ENCODE measurements around the gene KLHL42.

The KLHL42 gene

GRCh38 chr12:27822076-27822712, 42.2 kb downstream of the KLHL42 start:
- no peak for TF ChIP-seq CTCF (IDR thresholded peaks at IDR 0.05; ENCODE audit: low read depth, low read length)
- DNase-seq (ENCODE audit: low read depth in 2 of 2) = peak; percentile 50 to 97

GRCh38 chr12:27823038-27823437, 43.0 kb downstream of the KLHL42 start:
- H3K4me3 ChIP-seq (replicated peaks in 1 of 2; ENCODE audit: low read depth in 2 of 2, low read length in 2 of 2) = no peak overlapping the region
- TF ChIP-seq CTCF (IDR thresholded peaks at IDR 0.05; ENCODE audit: low read depth, low read length) = no peak
- DNase-seq (ENCODE audit: low read depth in 2 of 2) = no peak

More at GRCh38 chr12:27822076-27822712, 42.2 kb downstream of the KLHL42 start:
- H3K4me3 ChIP-seq (replicated peaks in 1 of 2; ENCODE audit: low read depth in 2 of 2, low read length in 2 of 2) = peak overlapping the region in 1 of 2 donors; percentile 11

- no peak for TF ChIP-seq CTCF (IDR thresholded peaks at IDR 0.05; ENCODE audit: low read depth, low read length)
- no peak overlapping the region for H3K4me3 ChIP-seq (replicated peaks in 1 of 2; ENCODE audit: low read depth in 2 of 2, low read length in 2 of 2)
- DNase-seq (ENCODE audit: low read depth in 2 of 2) = no peak
These were observed 44.3 kb downstream of the KLHL42 start for GRCh38 chr12:27824126-27824842.

- H3K4me3 ChIP-seq (replicated peaks in 1 of 2; ENCODE audit: low read depth in 2 of 2, low read length in 2 of 2) = no peak overlapping the region
- DNase-seq (ENCODE audit: low read depth in 2 of 2) = peak in 1 of 2 donors; percentile 40
- TF ChIP-seq CTCF (IDR thresholded peaks at IDR 0.05; ENCODE audit: low read depth, low read length) = no peak
These were observed 46.0 kb downstream of the KLHL42 start for GRCh38 chr12:27826076-27826475.

- peak in 1 of 2 donors; percentile 49 for DNase-seq (ENCODE audit: low read depth in 2 of 2)
- no peak overlapping the region for H3K4me3 ChIP-seq (replicated peaks in 1 of 2; ENCODE audit: low read depth in 2 of 2, low read length in 2 of 2)
- TF ChIP-seq CTCF (IDR thresholded peaks at IDR 0.05; ENCODE audit: low read depth, low read length) = no peak
These were observed 48.2 kb downstream of the KLHL42 start for GRCh38 chr12:27828196-27828595.

- DNase-seq (ENCODE audit: low read depth in 2 of 2) = no peak
- no peak overlapping the region for H3K4me3 ChIP-seq (replicated peaks in 1 of 2; ENCODE audit: low read depth in 2 of 2, low read length in 2 of 2)
- no peak for TF ChIP-seq CTCF (IDR thresholded peaks at IDR 0.05; ENCODE audit: low read depth, low read length)
These were observed 58.6 kb downstream of the KLHL42 start for GRCh38 chr12:27838543-27839185.

All from cardiac fibroblast (primary cell).